AG10803 (cell line): ENCODE measurements around the gene TTC31.

Source experiments
- DNase-seq: peaks from one replicate; pipeline ENCODE4 v3.0.0; 2010; ENCODE audit warnings: low read depth
- H3K4me3 ChIP-seq: 2 replicates; pipeline ENCODE4 v1.5.1; 2011; ENCODE audit warnings: mild to moderate bottlenecking, low read length, control low read depth
- TF ChIP-seq, protein P1 (sequence below): conservative IDR thresholded peaks from 2 replicates; pipeline ENCODE4 v1.5.1; 2011; ENCODE audit warnings: mild to moderate bottlenecking, low read length, control low read depth, inconsistent platforms

TTC31 gene

DNA sequence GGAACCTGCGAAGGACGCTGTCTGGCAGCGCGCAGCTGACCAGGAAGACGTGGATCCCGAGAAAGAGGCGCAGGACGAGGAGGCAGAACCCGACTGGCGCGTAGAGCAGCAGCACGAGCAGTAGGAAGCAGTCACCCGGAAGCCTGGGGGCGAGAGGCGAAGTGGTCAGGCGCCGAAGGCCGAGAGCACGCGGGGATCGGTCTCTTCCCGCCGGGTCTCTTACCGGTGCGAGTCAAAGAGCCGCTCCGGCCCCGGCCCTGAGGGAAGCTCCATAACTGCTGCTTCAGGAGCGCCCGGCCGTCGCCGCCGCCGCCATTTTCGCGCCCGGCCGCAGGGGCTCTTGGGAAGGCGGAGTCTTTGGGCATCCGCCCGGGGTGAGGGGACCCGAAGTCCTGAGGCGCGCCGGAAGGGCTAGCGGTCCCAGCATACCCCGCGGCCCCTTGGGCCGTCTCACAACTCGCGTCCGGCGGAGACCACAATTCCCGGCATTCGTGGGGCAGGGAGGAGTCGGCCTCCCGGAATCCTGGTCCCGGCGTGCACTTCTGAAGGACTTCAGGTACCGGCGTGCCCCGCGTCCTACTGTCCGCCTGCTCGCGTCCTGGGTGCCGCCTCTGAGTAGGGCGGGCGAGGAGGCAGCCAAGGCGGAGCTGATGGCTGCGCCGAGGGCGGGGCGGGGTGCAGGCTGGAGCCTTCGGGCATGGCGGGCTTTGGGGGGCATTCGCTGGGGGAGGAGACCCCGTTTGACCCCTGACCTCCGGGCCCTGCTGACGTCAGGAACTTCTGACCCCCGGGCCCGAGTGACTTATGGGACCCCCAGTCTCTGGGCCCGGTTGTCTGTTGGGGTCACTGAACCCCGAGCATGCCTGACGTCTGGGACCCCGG is 46.7 kb downstream of the TTC31 start, which contains the start of the genes AUP1 and HTRA2:
Gene AUP1 (minus strand): TSS at position 350 of the 882 bp plus-strand sequence. CDS start 77 bp downstream, at position 273.
Gene HTRA2 (plus strand): TSS at position 577 of the 882 bp plus-strand sequence. CDS start 74 bp downstream, at position 651.
- TF ChIP-seq, protein P1, sequence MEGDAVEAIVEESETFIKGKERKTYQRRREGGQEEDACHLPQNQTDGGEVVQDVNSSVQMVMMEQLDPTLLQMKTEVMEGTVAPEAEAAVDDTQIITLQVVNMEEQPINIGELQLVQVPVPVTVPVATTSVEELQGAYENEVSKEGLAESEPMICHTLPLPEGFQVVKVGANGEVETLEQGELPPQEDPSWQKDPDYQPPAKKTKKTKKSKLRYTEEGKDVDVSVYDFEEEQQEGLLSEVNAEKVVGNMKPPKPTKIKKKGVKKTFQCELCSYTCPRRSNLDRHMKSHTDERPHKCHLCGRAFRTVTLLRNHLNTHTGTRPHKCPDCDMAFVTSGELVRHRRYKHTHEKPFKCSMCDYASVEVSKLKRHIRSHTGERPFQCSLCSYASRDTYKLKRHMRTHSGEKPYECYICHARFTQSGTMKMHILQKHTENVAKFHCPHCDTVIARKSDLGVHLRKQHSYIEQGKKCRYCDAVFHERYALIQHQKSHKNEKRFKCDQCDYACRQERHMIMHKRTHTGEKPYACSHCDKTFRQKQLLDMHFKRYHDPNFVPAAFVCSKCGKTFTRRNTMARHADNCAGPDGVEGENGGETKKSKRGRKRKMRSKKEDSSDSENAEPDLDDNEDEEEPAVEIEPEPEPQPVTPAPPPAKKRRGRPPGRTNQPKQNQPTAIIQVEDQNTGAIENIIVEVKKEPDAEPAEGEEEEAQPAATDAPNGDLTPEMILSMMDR, result no peak
- peak within 1 kb of the TSS; percentile 99 for H3K4me3 ChIP-seq
- DNase-seq, result peak; percentile 99

DNA sequence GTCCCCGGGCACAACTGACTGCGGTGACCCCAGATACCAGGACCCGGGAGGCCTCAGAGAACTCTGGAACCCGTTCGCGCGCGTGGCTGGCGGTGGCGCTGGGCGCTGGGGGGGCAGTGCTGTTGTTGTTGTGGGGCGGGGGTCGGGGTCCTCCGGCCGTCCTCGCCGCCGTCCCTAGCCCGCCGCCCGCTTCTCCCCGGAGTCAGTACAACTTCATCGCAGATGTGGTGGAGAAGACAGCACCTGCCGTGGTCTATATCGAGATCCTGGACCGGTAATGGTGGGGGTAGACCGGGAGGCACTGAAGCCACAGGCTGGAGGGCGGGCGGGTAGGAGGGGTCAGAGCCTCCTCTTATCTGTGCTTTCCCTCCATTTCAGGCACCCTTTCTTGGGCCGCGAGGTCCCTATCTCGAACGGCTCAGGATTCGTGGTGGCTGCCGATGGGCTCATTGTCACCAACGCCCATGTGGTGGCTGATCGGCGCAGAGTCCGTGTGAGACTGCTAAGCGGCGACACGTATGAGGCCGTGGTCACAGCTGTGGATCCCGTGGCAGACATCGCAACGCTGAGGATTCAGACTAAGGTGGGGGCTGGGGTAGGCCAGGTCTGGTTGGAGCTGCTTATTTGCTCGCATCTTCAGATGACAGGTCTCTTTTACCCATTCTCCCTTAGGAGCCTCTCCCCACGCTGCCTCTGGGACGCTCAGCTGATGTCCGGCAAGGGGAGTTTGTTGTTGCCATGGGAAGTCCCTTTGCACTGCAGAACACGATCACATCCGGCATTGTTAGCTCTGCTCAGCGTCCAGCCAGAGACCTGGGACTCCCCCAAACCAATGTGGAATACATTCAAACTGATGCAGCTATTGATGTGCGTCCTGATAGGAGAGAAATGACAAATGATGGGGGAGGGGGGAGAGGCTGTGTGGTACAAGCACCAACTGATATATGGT is 47.6 kb downstream of the TTC31 start:
- H3K4me3 ChIP-seq, result peak overlapping the region; percentile 99
- TF ChIP-seq, protein P1, result no peak
- DNase-seq, result peak; percentile 51

DNA sequence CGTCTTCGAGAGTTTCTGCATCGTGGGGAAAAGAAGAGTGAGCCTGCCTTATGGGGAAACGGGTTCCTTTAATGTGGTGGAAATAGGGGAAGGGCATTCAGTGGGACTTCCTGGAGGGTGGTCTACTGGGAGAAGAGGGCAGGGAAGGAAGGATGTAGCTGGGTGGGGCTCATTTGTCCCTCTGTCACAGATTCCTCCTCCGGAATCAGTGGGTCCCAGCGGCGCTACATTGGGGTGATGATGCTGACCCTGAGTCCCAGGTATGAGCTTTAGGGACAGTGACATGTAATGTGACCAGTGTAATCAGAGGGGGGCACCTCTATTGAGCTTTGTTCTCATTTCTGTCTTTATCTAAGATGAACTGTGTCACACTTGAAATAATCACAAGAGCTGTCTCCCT is 48.8 kb downstream of the TTC31 start:
- TF ChIP-seq, protein P1, result no peak
- no peak for DNase-seq
- H3K4me3 ChIP-seq, result peak overlapping the region; percentile 99; the same call in 1 of the 2 replicates

DNA sequence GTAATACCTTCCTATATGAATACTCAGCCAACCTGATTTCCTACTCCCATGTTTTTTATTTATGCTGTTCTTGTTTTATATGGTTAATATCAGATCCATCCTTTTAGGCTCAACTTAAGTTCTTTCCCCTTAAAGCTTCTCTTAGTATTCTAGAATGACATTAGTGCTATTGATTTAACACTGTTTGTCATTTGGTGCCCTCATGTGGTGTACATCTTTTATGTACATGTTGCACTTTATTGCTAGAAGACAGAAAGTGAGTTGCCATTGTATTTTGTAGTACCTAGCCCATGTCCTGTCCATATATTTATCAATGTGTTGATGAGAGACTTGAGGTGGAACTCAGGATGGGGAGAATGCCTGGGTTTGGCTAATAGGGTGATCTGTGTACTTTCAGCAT is 49.3 kb downstream of the TTC31 start:
- TF ChIP-seq, protein P1, result peak; percentile 52
- no peak overlapping the region for H3K4me3 ChIP-seq
- peak; percentile 70 for DNase-seq

DNA sequence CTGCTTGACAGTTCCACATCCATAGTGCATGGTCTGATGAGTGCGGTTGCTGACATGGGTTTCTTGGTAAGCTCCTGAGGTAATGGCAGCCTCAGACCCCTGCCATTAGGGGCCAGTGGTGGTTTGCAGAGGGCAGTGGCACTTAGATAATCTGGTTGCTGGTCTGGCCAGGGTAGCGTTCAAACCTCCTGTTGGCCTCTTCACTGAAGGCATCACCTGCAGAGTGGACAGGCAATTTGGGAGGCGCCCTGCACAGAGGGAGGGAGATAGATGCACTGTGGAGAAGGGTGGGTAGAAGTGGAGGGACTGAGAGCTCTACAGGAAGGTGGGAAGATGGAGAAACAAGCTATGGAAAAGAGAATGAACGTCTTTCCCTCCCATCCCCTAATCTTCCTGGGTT is 50.6 kb downstream of the TTC31 start:
- no peak for DNase-seq
- H3K4me3 ChIP-seq, result no peak overlapping the region
- TF ChIP-seq, protein P1, result no peak

DNA sequence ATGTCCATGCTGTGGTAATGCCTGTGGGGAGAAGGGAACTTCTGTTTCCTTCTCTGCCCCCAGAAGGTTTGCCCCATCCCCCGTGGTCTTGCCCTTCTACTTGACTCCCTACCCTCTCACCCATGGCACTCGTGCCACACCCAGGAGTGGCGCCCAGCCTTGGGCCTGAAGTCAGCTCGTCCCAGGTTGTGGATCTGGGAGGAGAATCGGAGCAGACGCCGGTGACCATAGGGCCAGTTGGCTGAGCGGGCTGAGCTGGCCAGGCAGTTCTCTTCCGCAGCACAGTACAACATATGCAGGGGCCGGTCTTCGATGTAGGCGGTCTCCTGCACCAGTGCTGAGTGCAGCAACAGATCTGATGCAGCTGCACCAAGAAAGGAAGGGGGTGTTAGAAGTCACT is 51.5 kb downstream of the TTC31 start:
- H3K4me3 ChIP-seq, result no peak overlapping the region
- TF ChIP-seq, protein P1, result no peak
- no peak for DNase-seq
